ENCODE data around the gene MCC.

- TF ChIP-seq EZH2 (IDR thresholded peaks at IDR 0.05; ENCODE audit: insufficient read depth, poor library complexity, severe bottlenecking) (no peak), EZH2phosphoT487 (IDR thresholded peaks at IDR 0.05; ENCODE audit: insufficient read depth, low read depth) (no peak)
Observed at GRCh38 chr5:113190347-113190746, 297.9 kb downstream of the MCC start.
